Left lung (tissue), 10 donors: ENCODE results near the gene ZMYM2. TPM values are rescaled to one million over a fixed set of nuclear protein-coding genes. Genes with fewer than 3 reads are reported as not detected.

Experiments
- ATAC-seq: fragments of 200-7000 bp; cut with Tn5 transposase; one replicate; pipeline ENCODE4 v1.9.1; 2020; ENCODE audit warnings: moderate library complexity
- DNase-seq, 4 donors: peaks; one replicate each; pipeline ENCODE4 v3.0.0-alpha.2; 2013 to 2020
- H3K27ac ChIP-seq, 2 donors: fragments of 200-600 bp; sonication (generic) in 1 of 2; one replicate each; pipeline versions ENCODE4 v1.5.0 to v1.8.0; 2020 to 2021
- H3K27me3 ChIP-seq, 2 donors: fragments of 200-600 bp; sonication (generic) in 1 of 2; one replicate each; pipeline versions ENCODE4 v1.5.0 to v1.8.0; 2020 to 2021
- H3K36me3 ChIP-seq, 2 donors: fragments of 200-600 bp; sonication (generic) in 1 of 2; one replicate each; pipeline versions ENCODE4 v1.5.0 to v1.8.0; 2020 to 2021
- H3K4me1 ChIP-seq, 2 donors: fragments of 200-600 bp; one replicate each; pipeline ENCODE4 v1.8.0; 2021
- H3K4me3 ChIP-seq, 2 donors: fragments of 200-600 bp; sonication (generic) in 1 of 2; one replicate each; pipeline versions ENCODE4 v1.5.0 to v1.8.0; 2020 to 2021; ENCODE audit warnings: mild to moderate bottlenecking in 1 of 2
- H3K9me3 ChIP-seq, 2 donors: fragments of 200-600 bp; sonication (generic) in 1 of 2; one replicate each; pipeline versions ENCODE4 v1.5.0 to v1.8.0; 2020 to 2021
- intact Hi-C, 2 donors: fragments of 100-400 bp; cut with DNase I; formaldehyde crosslinking; loops; one replicate each; pipeline versions ENCODE4 v1.11.2 to v1.14.2; 2022
- polyA plus RNA-seq, 6 donors: library from polyadenylated mRNA; unstranded; fragments of 120-200 nt; gene quantifications; one replicate each; pipeline ENCODE4 v1.2.1, GENCODE V29; 2013; ENCODE audit not compliant: insufficient read length in 6 of 6
- total RNA-seq, 2 donors: library from RNA; stranded (reverse); fragmentation: NEBNext Ultra II Directional; extraction: Animal tissue kit (Norgen Biotek cat#: 25700); gene quantifications; one replicate each; pipeline ENCODE4 v1.2.1, GENCODE V29; 2021
- TF ChIP-seq, protein P1 (sequence below), 2 donors: fragments of 200-600 bp; sonication (generic) in 1 of 2; IDR thresholded peaks; one replicate each; pipeline versions ENCODE4 v1.5.0 to v1.8.0; 2021; ENCODE audit warnings: antibody characterized with exemption in 2 of 2
- donor health status: DM: no; HTN: yes; CAD: no.
- donor health status: DM: no; HTN: no; CAD: no.

The ZMYM2 gene
- total and polyA plus RNA-seq, 8 donors, result 64.8 to 153 (median 122) TPM

DNA sequence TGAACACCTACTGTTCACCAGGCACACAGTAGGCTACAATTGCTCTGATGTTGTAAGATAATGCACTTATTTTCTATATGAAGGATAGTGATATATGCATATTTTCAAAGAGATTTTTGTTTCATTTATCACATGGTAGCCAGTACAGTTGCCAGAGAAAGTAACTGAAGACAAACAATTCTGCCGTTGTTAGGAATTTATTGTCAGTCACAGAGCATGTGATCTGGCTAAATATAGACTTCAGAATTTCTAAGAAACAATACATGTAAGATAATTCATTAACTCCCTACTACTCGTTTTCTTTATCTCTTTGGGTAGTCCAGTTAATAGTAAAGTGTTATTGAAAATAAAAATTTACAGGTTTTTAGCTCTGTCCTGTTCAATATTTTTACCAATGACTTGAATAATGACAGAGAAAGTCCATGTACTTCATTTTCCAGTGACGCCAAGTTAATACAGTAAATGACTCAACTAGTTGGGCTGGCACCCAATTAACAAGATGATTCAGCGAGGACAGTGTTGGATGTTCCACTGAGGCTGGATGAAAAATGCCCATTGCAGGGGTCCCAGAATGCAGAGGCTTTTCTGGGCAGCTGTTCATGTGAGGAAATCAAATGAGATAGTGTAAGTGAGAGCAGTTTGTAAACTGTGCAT lies 166.7 kb downstream of the ZMYM2 start:
- DNase-seq (no peak), ATAC-seq (no peak)
- peaks cover 6 to 23% of the 10 kb centered on the region in 2 donors for H3K4me1 ChIP-seq
- no peak overlapping the region for H3K4me3 ChIP-seq
- H3K27me3 ChIP-seq, result peaks cover 10 to 39% of the 10 kb centered on the region in 2 donors
- H3K36me3 ChIP-seq, result no peaks in the 10 kb centered on the region
- no peaks in the 10 kb centered on the region for H3K9me3 ChIP-seq
- intact Hi-C loops, result no loop called here
- H3K27ac ChIP-seq, result no peak overlapping the region
- TF ChIP-seq, protein P1, sequence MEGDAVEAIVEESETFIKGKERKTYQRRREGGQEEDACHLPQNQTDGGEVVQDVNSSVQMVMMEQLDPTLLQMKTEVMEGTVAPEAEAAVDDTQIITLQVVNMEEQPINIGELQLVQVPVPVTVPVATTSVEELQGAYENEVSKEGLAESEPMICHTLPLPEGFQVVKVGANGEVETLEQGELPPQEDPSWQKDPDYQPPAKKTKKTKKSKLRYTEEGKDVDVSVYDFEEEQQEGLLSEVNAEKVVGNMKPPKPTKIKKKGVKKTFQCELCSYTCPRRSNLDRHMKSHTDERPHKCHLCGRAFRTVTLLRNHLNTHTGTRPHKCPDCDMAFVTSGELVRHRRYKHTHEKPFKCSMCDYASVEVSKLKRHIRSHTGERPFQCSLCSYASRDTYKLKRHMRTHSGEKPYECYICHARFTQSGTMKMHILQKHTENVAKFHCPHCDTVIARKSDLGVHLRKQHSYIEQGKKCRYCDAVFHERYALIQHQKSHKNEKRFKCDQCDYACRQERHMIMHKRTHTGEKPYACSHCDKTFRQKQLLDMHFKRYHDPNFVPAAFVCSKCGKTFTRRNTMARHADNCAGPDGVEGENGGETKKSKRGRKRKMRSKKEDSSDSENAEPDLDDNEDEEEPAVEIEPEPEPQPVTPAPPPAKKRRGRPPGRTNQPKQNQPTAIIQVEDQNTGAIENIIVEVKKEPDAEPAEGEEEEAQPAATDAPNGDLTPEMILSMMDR (IDR thresholded peaks at IDR 0.05), result no peak

DNA sequence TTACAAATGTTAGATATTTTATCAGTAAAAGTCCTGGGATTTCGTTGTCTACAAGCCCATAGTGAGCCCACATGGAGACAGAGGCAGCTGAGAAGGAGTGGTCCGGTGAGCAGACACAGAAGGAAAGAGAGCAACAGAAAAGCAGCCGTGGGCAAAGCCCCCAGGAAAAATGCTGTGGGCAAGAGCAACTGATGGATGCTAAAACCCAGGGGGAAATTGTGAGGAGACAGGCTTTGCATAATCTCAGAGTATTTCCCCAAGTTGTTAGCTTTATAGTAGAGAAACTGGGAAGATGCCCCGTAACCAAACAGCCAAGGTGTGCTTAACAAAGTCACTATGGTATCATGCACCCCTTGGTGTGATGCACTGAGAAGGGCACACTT lies 167.2 kb downstream of the ZMYM2 start:
- ATAC-seq (no peak), DNase-seq (no peak)
- peaks cover 6 to 22% of the 10 kb centered on the region in 2 donors for H3K4me1 ChIP-seq
- H3K36me3 ChIP-seq, result no peaks in the 10 kb centered on the region
- intact Hi-C loops, result no loop called here
- no peak overlapping the region for H3K4me3 ChIP-seq
- peaks cover 10 to 42% of the 10 kb centered on the region in 2 donors for H3K27me3 ChIP-seq
- TF ChIP-seq, protein P1 (IDR thresholded peaks at IDR 0.05), result no peak
- no peak overlapping the region for H3K27ac ChIP-seq
- no peaks in the 10 kb centered on the region for H3K9me3 ChIP-seq

DNA sequence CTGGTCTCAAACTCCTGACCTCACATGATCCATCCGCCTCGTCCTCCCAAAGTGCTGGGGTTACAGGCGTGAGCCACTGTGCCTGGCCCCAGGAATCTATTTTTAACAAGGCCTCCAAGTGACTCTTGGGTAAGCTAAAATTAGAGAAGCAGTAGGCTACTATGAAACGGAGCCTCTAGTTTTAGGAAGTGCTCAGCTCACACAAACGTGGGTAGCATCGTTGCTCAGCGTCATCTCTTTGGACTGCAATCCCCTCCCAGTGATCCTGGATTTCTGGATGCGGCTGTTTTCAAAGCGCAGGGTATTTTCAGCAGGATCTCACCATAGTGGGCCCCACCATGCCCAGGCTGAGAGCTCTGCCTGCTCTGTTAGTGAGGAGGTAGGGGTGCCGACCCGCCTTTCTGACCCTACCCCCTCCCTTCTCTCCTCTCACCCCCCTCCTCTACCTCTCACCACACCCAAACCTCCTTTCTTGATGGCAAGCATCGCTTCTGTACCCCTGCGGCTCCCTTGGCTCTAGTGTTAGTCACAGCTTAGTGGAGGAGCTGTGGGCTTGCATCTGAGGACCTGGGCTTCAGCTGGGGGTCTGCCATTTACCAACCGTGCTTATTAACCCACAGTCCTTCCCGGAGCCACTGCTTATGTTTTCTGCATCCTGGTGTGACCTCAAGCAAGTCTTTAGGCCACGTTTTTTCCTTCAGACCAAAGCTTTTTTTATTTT lies 168.2 kb downstream of the ZMYM2 start:
- Histone ChIP-seq H3K4me1 (peaks cover 6 to 22% of the 10 kb centered on the region in 2 donors), H3K4me3 (no peak overlapping the region), H3K36me3 (no peaks in the 10 kb centered on the region), H3K27me3 (peaks cover 10 to 48% of the 10 kb centered on the region in 2 donors), H3K27ac (no peak overlapping the region), H3K9me3 (no peaks in the 10 kb centered on the region)
- TF ChIP-seq, protein P1 (IDR thresholded peaks at IDR 0.05), result no peak
- intact Hi-C loops, result no loop called here
- no peak for ATAC-seq
- no peak for DNase-seq

DNA sequence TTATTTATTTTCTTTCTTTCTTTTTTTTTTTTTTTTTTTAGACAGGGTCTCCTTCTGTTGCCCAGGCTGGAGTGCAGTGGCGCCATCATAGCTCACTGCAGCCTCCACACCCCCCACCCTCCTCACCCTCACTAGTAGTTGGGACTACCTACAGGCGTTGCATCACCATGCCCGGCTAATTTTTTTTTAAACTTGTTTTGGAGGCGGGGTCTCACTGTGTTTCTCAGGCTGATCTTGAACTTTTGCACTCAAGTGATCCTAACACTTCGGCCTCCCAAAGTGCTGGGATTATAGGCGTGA lies 168.7 kb downstream of the ZMYM2 start:
- Histone ChIP-seq H3K36me3 (no peaks in the 10 kb centered on the region), H3K4me3 (peak overlapping the region; percentile 41 to 53), H3K9me3 (no peaks in the 10 kb centered on the region), H3K27ac (peak overlapping the region; percentile 69 to 71), H3K4me1 (peaks cover 6 to 22% of the 10 kb centered on the region in 2 donors), H3K27me3 (peaks cover 10 to 53% of the 10 kb centered on the region in 2 donors)
- ATAC-seq (peak; percentile 39), DNase-seq (peak in 1 of 4 donors; percentile 45)
- TF ChIP-seq, protein P1 (IDR thresholded peaks at IDR 0.05), result no peak
- intact Hi-C loops, result no loop called here
